Endometrial microvascular endothelial cells (primary cell): ENCODE data around the gene OVCA2. TPM values are rescaled to one million over a fixed set of nuclear protein-coding genes. Genes with fewer than 3 reads are reported as not detected.
"Not testable (repeated sequence)": the region's sequence is repeated elsewhere in the genome, so short reads cannot be mapped to it uniquely, and the experiment has no call there.

ENCODE experiments used
- in situ Hi-C: cut with HindIII; loops from 2 replicates; pipeline ENCODE4 v1.10.0; 2017; ENCODE audit warnings: low sequenced_read_pairs, low pct_unique_long_range_greater_than_20kb; ENCODE audit errors: inconsistent ontology term
- total RNA-seq: library from RNA; depleted of rRNA; stranded (reverse); fragments of >200 nt; gene quantifications from one replicate; pipeline ENCODE4 v1.2.3, GENCODE V29; 2015; ENCODE audit errors: inconsistent ontology term

OVCA2 gene
- total RNA-seq, 1 donor from 2014 or later = 97.7 TPM

GRCh38 chr17:2012499-2012898, 29.3 kb upstream of the OVCA2 start:
- in situ Hi-C loops = no loop called here

- in situ Hi-C loops = not testable (repeated sequence)
Observed at GRCh38 chr17:2013220-2013993, 28.4 kb upstream of the OVCA2 start.

GRCh38 chr17:2013994-2014317, 27.9 kb upstream of the OVCA2 start:
- in situ Hi-C loops = no loop called here

- in situ Hi-C loops = no loop called here
Observed at GRCh38 chr17:2015314-2015713, 26.5 kb upstream of the OVCA2 start.

GRCh38 chr17:2016494-2016893, 25.3 kb upstream of the OVCA2 start:
- in situ Hi-C loops = no loop called here

GRCh38 chr17:2017274-2017941, 24.4 kb upstream of the OVCA2 start:
- in situ Hi-C loops = no loop called here

GRCh38 chr17:2018716-2019510, 22.9 kb upstream of the OVCA2 start:
- in situ Hi-C loops = no loop called here

- in situ Hi-C loops = no loop called here
Observed at GRCh38 chr17:2019723-2020122, 22.1 kb upstream of the OVCA2 start.

GRCh38 chr17:2020721-2021120, 21.1 kb upstream of the OVCA2 start:
- in situ Hi-C loops = no loop called here

- in situ Hi-C loops = no loop called here
Observed at GRCh38 chr17:2022647-2023240, 19.1 kb upstream of the OVCA2 start.

- in situ Hi-C loops = no loop called here
Observed at GRCh38 chr17:2023256-2023655, 18.6 kb upstream of the OVCA2 start.

- in situ Hi-C loops = no loop called here
Observed at GRCh38 chr17:2023692-2024571, 17.9 kb upstream of the OVCA2 start.

- in situ Hi-C loops = loop anchor here (25.0 kb wide), 1 partner anchor 112 kb away; no protein-coding TSS in a partner anchor
Observed at GRCh38 chr17:2024572-2025219, 17.1 kb upstream of the OVCA2 start.

GRCh38 chr17:2025220-2025621, 16.6 kb upstream of the OVCA2 start, which contains the start of gene RTN4RL1:
Gene RTN4RL1, minus strand, starts transcription at chr17:2025334. Its CDS starts 469 bp downstream, at chr17:2024865.
- in situ Hi-C loops = loop anchor here (25.0 kb wide), 1 partner anchor 113 kb away; no protein-coding TSS in a partner anchor

GRCh38 chr17:2025622-2026309, 16.1 kb upstream of the OVCA2 start:
- in situ Hi-C loops = loop anchor here (25.0 kb wide), 1 partner anchor 113 kb away; no protein-coding TSS in a partner anchor

GRCh38 chr17:2027528-2028233, 14.1 kb upstream of the OVCA2 start:
- in situ Hi-C loops = loop anchor here (25.0 kb wide), 1 partner anchor 115 kb away; no protein-coding TSS in a partner anchor

- in situ Hi-C loops = loop anchor here (25.0 kb wide), 1 partner anchor 116 kb away; no protein-coding TSS in a partner anchor
Observed at GRCh38 chr17:2028234-2028614, 13.6 kb upstream of the OVCA2 start.
